Measurements from ENCODE around the gene MYT1.

The MYT1 gene

GRCh38 chr20:64219730-64220129 is 55.5 kb downstream of the MYT1 start:
- H3K9me3 ChIP-seq (ENCODE audit: insufficient read depth, low read length), result no peaks in the 10 kb centered on the region
- TF ChIP-seq YY1 (IDR thresholded peaks at IDR 0.05; ENCODE audit: insufficient read depth, insufficient read length) (no peak), SUZ12 (IDR thresholded peaks at IDR 0.05; ENCODE audit: extremely low read depth, insufficient read depth, insufficient read length) (no peak), ZNF274 (IDR thresholded peaks at IDR 0.05; ENCODE audit: low read depth, low read length) (no peak)
- peaks cover 8% of the 10 kb centered on the region for H3K4me1 ChIP-seq (ENCODE audit: insufficient read depth, insufficient read length)
- no peak overlapping the region for H3K9ac ChIP-seq (ENCODE audit: insufficient read length, low read depth)
- no peak overlapping the region for H3K4me3 ChIP-seq (ENCODE audit: insufficient read length, low read depth)
- H3K27me3 ChIP-seq (ENCODE audit: insufficient read depth, insufficient read length), result no peaks in the 10 kb centered on the region
- no peaks in the 10 kb centered on the region for H3K36me3 ChIP-seq (ENCODE audit: insufficient read depth, insufficient read length, low read length)
- no peak for DNase-seq (ENCODE audit: low read depth, low spot score)

DNA sequence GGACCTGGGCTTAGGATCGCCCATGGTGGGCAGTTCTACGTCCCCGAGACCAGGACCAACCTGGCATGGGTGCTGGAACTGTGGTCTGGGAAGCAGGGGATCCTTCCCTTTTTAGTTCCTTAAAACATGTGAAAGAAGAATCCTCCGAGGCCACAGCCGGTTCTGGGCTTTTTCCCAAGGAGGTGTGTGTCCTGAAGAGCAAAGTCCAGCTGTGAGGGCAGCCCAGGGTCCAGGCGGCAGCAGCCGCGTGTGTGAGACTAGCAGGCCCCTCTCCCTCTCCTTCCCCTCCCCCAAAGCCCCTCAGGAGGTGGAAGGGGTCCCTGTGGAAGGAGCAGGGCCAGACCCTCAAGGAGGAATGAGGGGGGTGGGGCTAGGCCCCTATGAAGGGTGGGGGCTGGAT is 56.2 kb downstream of the MYT1 start:
- Histone ChIP-seq H3K4me3 (ENCODE audit: insufficient read length, low read depth) (no peak overlapping the region), H3K36me3 (ENCODE audit: insufficient read depth, insufficient read length, low read length) (no peaks in the 10 kb centered on the region), H3K4me1 (ENCODE audit: insufficient read depth, insufficient read length) (peaks cover 8% of the 10 kb centered on the region), H3K9ac (ENCODE audit: insufficient read length, low read depth) (no peak overlapping the region), H3K9me3 (ENCODE audit: insufficient read depth, low read length) (no peaks in the 10 kb centered on the region), H3K27me3 (ENCODE audit: insufficient read depth, insufficient read length) (no peaks in the 10 kb centered on the region)
- no peak for DNase-seq (ENCODE audit: low read depth, low spot score)
- TF ChIP-seq ZNF274 (IDR thresholded peaks at IDR 0.05; ENCODE audit: low read depth, low read length) (no peak), YY1 (IDR thresholded peaks at IDR 0.05; ENCODE audit: insufficient read depth, insufficient read length) (no peak), SUZ12 (IDR thresholded peaks at IDR 0.05; ENCODE audit: extremely low read depth, insufficient read depth, insufficient read length) (no peak)

- no peaks in the 10 kb centered on the region for H3K36me3 ChIP-seq (ENCODE audit: insufficient read depth, insufficient read length, low read length)
- H3K4me1 ChIP-seq (ENCODE audit: insufficient read depth, insufficient read length), result peaks cover 8% of the 10 kb centered on the region
- H3K4me3 ChIP-seq (ENCODE audit: insufficient read length, low read depth), result no peak overlapping the region
- no peaks in the 10 kb centered on the region for H3K9me3 ChIP-seq (ENCODE audit: insufficient read depth, low read length)
- TF ChIP-seq SUZ12 (IDR thresholded peaks at IDR 0.05; ENCODE audit: extremely low read depth, insufficient read depth, insufficient read length), result no peak
- TF ChIP-seq ZNF274 (IDR thresholded peaks at IDR 0.05; ENCODE audit: low read depth, low read length), result no peak
- H3K9ac ChIP-seq (ENCODE audit: insufficient read length, low read depth), result no peak overlapping the region
- DNase-seq (ENCODE audit: low read depth, low spot score), result no peak
- no peaks in the 10 kb centered on the region for H3K27me3 ChIP-seq (ENCODE audit: insufficient read depth, insufficient read length)
Measured at GRCh38 chr20:64220891-64221527, 56.8 kb downstream of the MYT1 start.

DNA sequence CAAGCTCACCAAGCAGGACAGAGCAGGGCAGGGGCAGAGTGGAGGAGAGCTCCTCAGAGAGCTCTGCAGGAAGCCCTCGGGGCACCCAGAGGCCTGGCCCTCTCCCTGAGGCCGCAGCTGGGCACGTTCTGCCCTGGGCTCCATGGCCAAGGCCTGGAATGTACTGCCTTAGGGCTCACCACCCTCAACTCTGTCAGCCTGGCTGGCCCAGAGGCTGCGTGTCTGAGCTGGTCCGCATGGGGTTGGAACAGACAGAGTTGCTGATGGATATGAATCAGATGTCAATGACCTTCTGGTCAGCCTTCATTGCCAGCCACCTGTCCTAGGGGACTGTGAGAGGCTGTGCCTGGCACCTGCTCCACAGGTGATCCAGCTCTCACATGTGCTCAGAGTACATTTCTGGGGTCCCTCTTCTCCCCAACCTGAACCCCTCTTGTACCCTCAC is 58.1 kb downstream of the MYT1 start:
- H3K4me3 ChIP-seq (ENCODE audit: insufficient read length, low read depth), result no peak overlapping the region
- no peaks in the 10 kb centered on the region for H3K36me3 ChIP-seq (ENCODE audit: insufficient read depth, insufficient read length, low read length)
- H3K27me3 ChIP-seq (ENCODE audit: insufficient read depth, insufficient read length), result no peaks in the 10 kb centered on the region
- TF ChIP-seq ZNF274 (IDR thresholded peaks at IDR 0.05; ENCODE audit: low read depth, low read length) (no peak), YY1 (IDR thresholded peaks at IDR 0.05; ENCODE audit: insufficient read depth, insufficient read length) (no peak), SUZ12 (IDR thresholded peaks at IDR 0.05; ENCODE audit: extremely low read depth, insufficient read depth, insufficient read length) (no peak)
- no peaks in the 10 kb centered on the region for H3K9me3 ChIP-seq (ENCODE audit: insufficient read depth, low read length)
- no peak for DNase-seq (ENCODE audit: low read depth, low spot score)
- no peak overlapping the region for H3K9ac ChIP-seq (ENCODE audit: insufficient read length, low read depth)
- H3K4me1 ChIP-seq (ENCODE audit: insufficient read depth, insufficient read length), result peaks cover 8% of the 10 kb centered on the region

- Histone ChIP-seq H3K27me3 (ENCODE audit: insufficient read depth, insufficient read length) (no peaks in the 10 kb centered on the region), H3K9me3 (ENCODE audit: insufficient read depth, low read length) (no peaks in the 10 kb centered on the region), H3K9ac (ENCODE audit: insufficient read length, low read depth) (no peak overlapping the region), H3K36me3 (ENCODE audit: insufficient read depth, insufficient read length, low read length) (no peaks in the 10 kb centered on the region), H3K4me1 (ENCODE audit: insufficient read depth, insufficient read length) (peaks cover 8% of the 10 kb centered on the region), H3K4me3 (ENCODE audit: insufficient read length, low read depth) (no peak overlapping the region)
- no peak for DNase-seq (ENCODE audit: low read depth, low spot score)
- TF ChIP-seq SUZ12 (IDR thresholded peaks at IDR 0.05; ENCODE audit: extremely low read depth, insufficient read depth, insufficient read length), result no peak
- no peak for TF ChIP-seq ZNF274 (IDR thresholded peaks at IDR 0.05; ENCODE audit: low read depth, low read length)
- TF ChIP-seq YY1 (IDR thresholded peaks at IDR 0.05; ENCODE audit: insufficient read depth, insufficient read length), result no peak
Measured at GRCh38 chr20:64222851-64223525, 58.7 kb downstream of the MYT1 start.

DNA sequence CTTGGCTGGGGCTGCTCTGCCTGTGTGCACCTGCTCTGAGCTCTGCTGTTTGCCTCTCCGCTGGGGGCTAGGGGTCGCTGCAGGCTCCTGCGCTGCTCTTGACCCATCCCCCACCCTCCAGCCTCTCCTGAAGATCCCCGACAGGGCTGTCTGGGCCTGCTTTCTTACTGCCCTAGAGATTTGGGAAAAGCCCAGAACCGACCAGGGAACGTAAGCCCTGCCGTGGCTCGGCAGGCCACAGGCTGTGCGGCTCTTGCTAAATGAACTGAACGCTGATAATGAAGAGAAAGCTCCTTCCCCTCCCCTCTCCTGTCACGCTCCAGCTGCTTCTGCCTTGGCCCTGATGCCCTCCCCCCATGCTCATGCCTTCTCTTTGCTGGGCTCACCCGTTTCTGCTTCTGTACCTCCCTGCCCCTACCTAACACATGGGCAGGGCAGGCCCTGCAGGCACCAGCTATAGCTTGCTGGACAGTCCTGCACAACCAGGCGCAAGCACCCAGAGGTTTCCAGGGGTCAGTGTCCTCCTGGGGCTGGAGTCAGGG is 59.3 kb downstream of the MYT1 start:
- peak; percentile 72 for DNase-seq (ENCODE audit: low read depth, low spot score)
- peaks cover 8% of the 10 kb centered on the region for H3K4me1 ChIP-seq (ENCODE audit: insufficient read depth, insufficient read length)
- peak overlapping the region; percentile 65 for H3K9ac ChIP-seq (ENCODE audit: insufficient read length, low read depth)
- no peaks in the 10 kb centered on the region for H3K36me3 ChIP-seq (ENCODE audit: insufficient read depth, insufficient read length, low read length)
- no peak overlapping the region for H3K4me3 ChIP-seq (ENCODE audit: insufficient read length, low read depth)
- H3K9me3 ChIP-seq (ENCODE audit: insufficient read depth, low read length), result no peaks in the 10 kb centered on the region
- TF ChIP-seq YY1 (IDR thresholded peaks at IDR 0.05; ENCODE audit: insufficient read depth, insufficient read length) (no peak), SUZ12 (IDR thresholded peaks at IDR 0.05; ENCODE audit: extremely low read depth, insufficient read depth, insufficient read length) (no peak), ZNF274 (IDR thresholded peaks at IDR 0.05; ENCODE audit: low read depth, low read length) (no peak)
- no peaks in the 10 kb centered on the region for H3K27me3 ChIP-seq (ENCODE audit: insufficient read depth, insufficient read length)
